HepG2 (cell line): ENCODE data around the gene SMC1B. TPM values are rescaled to one million over a fixed set of nuclear protein-coding genes. Genes with fewer than 3 reads are reported as not detected.

Experiments
- BHLHE40 ChIP-seq: IDR thresholded peaks from 2 replicates; pipeline ENCODE4 v1.6.1; 2011; ENCODE audit warnings: low read length, improper control_type of control experiment
- CHD4 ChIP-seq: fragments of 200-600 bp; sonication (generic); IDR thresholded peaks from 2 replicates; pipeline ENCODE4 v1.7.0; 2017; ENCODE audit warnings: mild to moderate bottlenecking, low read length, borderline replicate concordance
- HNF4G ChIP-seq, 2 experiments: sonication (generic) in 1 of 2; formaldehyde crosslinking in 1 of 2; IDR thresholded peaks; 2 replicates each; pipeline versions ENCODE4 v1.4.0 to v1.6.1; 2011 to 2020; ENCODE audit warnings: borderline replicate concordance in 2 of 2, low read depth in 2 of 2, mild to moderate bottlenecking in 2 of 2, low read length in 1 of 2, missing genetic modification reagents in 1 of 2, moderate library complexity in 1 of 2
- HOXA5 ChIP-seq: sonication (generic); formaldehyde crosslinking; IDR thresholded peaks from 2 replicates; pipeline ENCODE4 v1.4.0; 2020; ENCODE audit warnings: missing genetic modification reagents
- MED13 ChIP-seq: sonication (generic); formaldehyde crosslinking; IDR thresholded peaks from 2 replicates; pipeline ENCODE4 v1.5.0; 2020; ENCODE audit warnings: missing genetic modification reagents
- MEF2D ChIP-seq: sonication (generic); formaldehyde crosslinking; IDR thresholded peaks from 2 replicates; pipeline ENCODE4 v1.5.1; 2020; ENCODE audit warnings: mild to moderate bottlenecking, missing genetic modification reagents
- PBX3 ChIP-seq: sonication (generic); formaldehyde crosslinking; IDR thresholded peaks from 2 replicates; pipeline ENCODE4 v1.8.1; 2023; ENCODE audit warnings: missing genetic modification reagents, inconsistent platforms, borderline replicate concordance
- PRDM4 ChIP-seq: sonication (generic); formaldehyde crosslinking; IDR thresholded peaks from 2 replicates; pipeline ENCODE4 v1.9.0; 2021; ENCODE audit warnings: missing genetic modification reagents, borderline replicate concordance
- RXRB ChIP-seq: IDR thresholded peaks from 2 replicates; pipeline ENCODE4 v1.6.1; 2016; ENCODE audit warnings: borderline replicate concordance, missing genetic modification reagents, missing compliant biosample characterization
- SMAD3 ChIP-seq: sonication (generic); formaldehyde crosslinking; IDR thresholded peaks from 2 replicates; pipeline ENCODE4 v1.4.0; 2020; ENCODE audit warnings: missing genetic modification reagents
- TGIF2 ChIP-seq: IDR thresholded peaks from 2 replicates; pipeline ENCODE4 v1.6.1; 2016; ENCODE audit warnings: control low read depth, missing compliant biosample characterization
- ZBTB21 ChIP-seq: sonication (generic); formaldehyde crosslinking; IDR thresholded peaks from 2 replicates; pipeline ENCODE4 v1.4.0; 2020; ENCODE audit warnings: missing genetic modification reagents
- ZFX ChIP-seq: sonication (generic); formaldehyde crosslinking; IDR thresholded peaks from 2 replicates; pipeline ENCODE4 v1.4.0; 2020; ENCODE audit warnings: mild to moderate bottlenecking, low read depth, missing genetic modification reagents, moderate library complexity
- ZNF136 ChIP-seq: sonication (generic); formaldehyde crosslinking; IDR thresholded peaks from 2 replicates; pipeline ENCODE4 v1.8.1; 2022; ENCODE audit warnings: low read depth, mild to moderate bottlenecking, moderate library complexity, missing genetic modification reagents
- ZNF317 ChIP-seq: sonication (generic); formaldehyde crosslinking; IDR thresholded peaks from 2 replicates; pipeline ENCODE4 v1.5.0; 2020; ENCODE audit warnings: mild to moderate bottlenecking, missing genetic modification reagents
- ZNF569 ChIP-seq: sonication (generic); formaldehyde crosslinking; IDR thresholded peaks from 2 replicates; pipeline ENCODE4 v1.5.0; 2020; ENCODE audit warnings: mild to moderate bottlenecking, missing genetic modification reagents, moderate library complexity, borderline replicate concordance
- ZNF609 ChIP-seq: sonication (generic); formaldehyde crosslinking; IDR thresholded peaks from 2 replicates; pipeline ENCODE4 v1.4.0; 2020; ENCODE audit warnings: mild to moderate bottlenecking, missing genetic modification reagents, borderline replicate concordance
- ZNF615 ChIP-seq: sonication (generic); formaldehyde crosslinking; IDR thresholded peaks from 2 replicates; pipeline ENCODE4 v1.5.0; 2020; ENCODE audit warnings: mild to moderate bottlenecking, missing genetic modification reagents, borderline replicate concordance
- ZNF816 ChIP-seq: sonication (generic); formaldehyde crosslinking; IDR thresholded peaks from 2 replicates; pipeline ENCODE4 v1.8.0; 2022; ENCODE audit warnings: missing genetic modification reagents, mild to moderate bottlenecking, borderline replicate concordance
- ZNF878 ChIP-seq: sonication (generic); formaldehyde crosslinking; IDR thresholded peaks from 2 replicates; pipeline ENCODE4 v1.8.1; 2023; ENCODE audit warnings: mild to moderate bottlenecking, missing genetic modification reagents, moderate library complexity
- polyA plus RNA-seq, 8 experiments: library from polyadenylated mRNA; depleted of rRNA in 3 of 8; stranded (reverse) in 7 of 8; unstranded in 1 of 8; fragments of >200 nt; fragmentation: Illumina TruSeq in 4 of 8; extraction: Trizol in 4 of 8; gene quantifications; 2 replicates each; pipeline versions ENCODE4 v1.2.1 to v1.2.3, GENCODE V29; 2011 to 2016; ENCODE audit warnings: low read depth in 4 of 8, missing spikeins in 1 of 8, mixed read lengths in 1 of 8; ENCODE audit not compliant: insufficient read depth in 1 of 8
- total RNA-seq, 5 experiments: library from RNA; depleted of rRNA; stranded (reverse); fragments of >200 nt; fragmentation: Illumina TruSeq; extraction: Trizol; gene quantifications; 2 replicates each; pipeline ENCODE4 v1.2.3, GENCODE V29; 2016; ENCODE audit warnings: low read depth in 1 of 5

Gene SMC1B
- total and polyA plus RNA-seq, 2 of the 13 experiments (the other 11 are each of a cell fraction or from before 2014, with no cell fraction given) = not detected

- TF ChIP-seq CHD4 (no peak), ZNF317 (CRISPR knock-in tag) (peak; percentile 37; the same call in 1 of the 2 replicates), ZNF136 (CRISPR knock-in tag) (no peak), BHLHE40 (no peak; the same call in 1 of the 2 replicates), PRDM4 (CRISPR knock-in tag) (no peak), MED13 (CRISPR knock-in tag) (peak; percentile 73), ZNF878 (CRISPR knock-in tag) (0 out of 2 replicates have a peak, but pooled peaks have one; percentile 24), TGIF2 (no peak; the same call in 1 of the 2 replicates), RXRB (peak; percentile 14; the same call in 1 of the 2 replicates), ZBTB21 (CRISPR knock-in tag) (no peak), SMAD3 (CRISPR knock-in tag) (peak; percentile 18; the same call in 1 of the 2 replicates), ZNF609 (CRISPR knock-in tag) (no peak), ZNF569 (no peak), HNF4G (IDR thresholded peaks at IDR 0.05; ENCODE audit: borderline replicate concordance, low read depth, low read length) (no peak), HNF4G (CRISPR knock-in tag; IDR thresholded peaks at IDR 0.05; ENCODE audit: borderline replicate concordance, low read depth) (0 out of 2 replicates have a peak, but pooled peaks have one; percentile 11), ZNF816 (no peak), PBX3 (CRISPR knock-in tag) (no peak), MEF2D (CRISPR knock-in tag) (no peak), ZFX (CRISPR knock-in tag) (peak; percentile 95), ZNF615 (CRISPR knock-in tag) (no peak), HOXA5 (CRISPR knock-in tag) (peak; percentile 90)
These were observed 103.8 kb downstream of the SMC1B start, which contains the start of gene FAM118A (continued) for GRCh38 chr22:45309422-45310227.
